DOHH2 (cell line): ENCODE results near the gene NEDD4L.
"Not testable (repeated sequence)": the region's sequence is repeated elsewhere in the genome, so short reads cannot be mapped to it uniquely, and the experiment has no call there.

Source experiments
- H3F3A ChIP-seq: fragments of 200-600 bp; sonication (generic), shearing (Covaris generic); 2 replicates; pipeline ENCODE4 v1.6.0; 2016; ENCODE audit warnings: antibody characterized with exemption, mild to moderate bottlenecking; ENCODE audit not compliant: control insufficient read depth, insufficient read depth
- H3K27ac ChIP-seq: fragments of 200-600 bp; sonication (generic); 2 replicates; pipeline ENCODE4 v1.5.1; 2014; ENCODE audit warnings: low read depth, mild to moderate bottlenecking, low read length, moderate library complexity
- H3K27me3 ChIP-seq: fragments of 200-600 bp; sonication (generic); 2 replicates; pipeline ENCODE4 v1.6.1; 2014; ENCODE audit warnings: mild to moderate bottlenecking, low read length, mixed read lengths; ENCODE audit not compliant: control insufficient read depth
- H3K36me3 ChIP-seq: fragments of 200-600 bp; sonication (generic); 2 replicates; pipeline ENCODE4 v1.6.1; 2014; ENCODE audit warnings: mild to moderate bottlenecking, low read length, moderate library complexity, mixed read lengths; ENCODE audit not compliant: control insufficient read depth
- H3K4me1 ChIP-seq: fragments of 200-600 bp; sonication (generic); 2 replicates; pipeline ENCODE4 v1.6.1; 2014; ENCODE audit warnings: mild to moderate bottlenecking, low read length, mixed read lengths; ENCODE audit not compliant: control insufficient read depth
- H3K4me2 ChIP-seq: fragments of 200-600 bp; sonication (generic); 2 replicates; pipeline ENCODE4 v1.6.0; 2014; ENCODE audit warnings: mild to moderate bottlenecking, low read length, moderate library complexity
- H3K4me3 ChIP-seq: fragments of 200-600 bp; sonication (generic); 2 replicates; pipeline ENCODE4 v1.5.1; 2014; ENCODE audit warnings: mild to moderate bottlenecking, low read length, mixed read lengths
- H3K79me2 ChIP-seq: fragments of 200-600 bp; sonication (generic); 2 replicates; pipeline ENCODE4 v1.6.1; 2014; ENCODE audit warnings: mild to moderate bottlenecking, low read length, mixed read lengths; ENCODE audit not compliant: control insufficient read depth
- H3K9me2 ChIP-seq: fragments of 200-600 bp; sonication (generic); replicated peaks from 2 replicates; pipeline ENCODE4 v1.6.1; 2014; ENCODE audit warnings: mild to moderate bottlenecking, low read length, mixed read lengths; ENCODE audit not compliant: control insufficient read depth
- H3K9me3 ChIP-seq: fragments of 200-600 bp; sonication (generic); 2 replicates; pipeline ENCODE4 v1.6.1; 2014; ENCODE audit warnings: antibody characterized with exemption, low read length, mixed read lengths; ENCODE audit not compliant: control insufficient read depth, insufficient read depth
- H4K20me1 ChIP-seq: fragments of 200-600 bp; sonication (generic); 2 replicates; pipeline ENCODE4 v1.6.0; 2014; ENCODE audit warnings: low read depth, mild to moderate bottlenecking, antibody characterized with exemption, low read length, moderate library complexity; ENCODE audit not compliant: control insufficient read depth, insufficient read depth
- CTCF ChIP-seq: fragments of 200-600 bp; sonication (generic); IDR thresholded peaks from one replicate; pipeline ENCODE4 v1.5.1; 2014; ENCODE audit warnings: antibody characterized with exemption, mild to moderate bottlenecking, low read depth, low read length; ENCODE audit not compliant: poor library complexity, severe bottlenecking
- EZH2phosphoT487 ChIP-seq: fragments of 200-600 bp; sonication (generic); IDR thresholded peaks from 2 replicates; pipeline ENCODE4 v1.6.1; 2017; ENCODE audit warnings: borderline replicate concordance, mild to moderate bottlenecking, antibody characterized with exemption, low read length, moderate library complexity, mixed read lengths

The NEDD4L gene

GRCh38 chr18:58048081-58048642 lies 4.1 kb downstream of the NEDD4L start:
- Histone ChIP-seq H3K4me1 (peaks cover 49% of the 10 kb centered on the region), H3K27me3 (0 out of 2 replicates have a peak, but pooled peaks cover 3% of the 10 kb centered on the region), H3K9me3 (no peaks in the 10 kb centered on the region), H4K20me1 (peaks cover 24% of the 10 kb centered on the region), H3K36me3 (peaks cover 5% of the 10 kb centered on the region; the same call in 1 of the 2 replicates), H3K27ac (no peak overlapping the region), H3K79me2 (peaks cover 79% of the 10 kb centered on the region), H3K4me2 (0 out of 2 replicates have a peak overlapping the region, but pooled peaks have one; percentile 8), H3F3A (peaks cover 10% of the 10 kb centered on the region), H3K4me3 (no peak overlapping the region), H3K9me2 (no peaks in the 10 kb centered on the region)
- TF ChIP-seq CTCF, result no peak
- TF ChIP-seq EZH2phosphoT487, result no peak

- TF ChIP-seq CTCF, result no peak
- no peak for TF ChIP-seq EZH2phosphoT487
- no peak overlapping the region for H3K4me2 ChIP-seq
- 0 out of 2 replicates have a peak, but pooled peaks cover 3% of the 10 kb centered on the region for H3K27me3 ChIP-seq
- H3K27ac ChIP-seq, result no peak overlapping the region
- H3K9me2 ChIP-seq, result no peaks in the 10 kb centered on the region
- 0 out of 2 replicates have a peak, but pooled peaks cover 6% of the 10 kb centered on the region for H3F3A ChIP-seq
- H3K36me3 ChIP-seq, result peaks cover 5% of the 10 kb centered on the region; the same call in 1 of the 2 replicates
- no peak overlapping the region for H3K4me3 ChIP-seq
- peaks cover 88% of the 10 kb centered on the region for H3K79me2 ChIP-seq
- peaks cover 47% of the 10 kb centered on the region for H3K4me1 ChIP-seq
- H3K9me3 ChIP-seq, result no peaks in the 10 kb centered on the region
- peaks cover 24% of the 10 kb centered on the region for H4K20me1 ChIP-seq
These were observed 5.1 kb downstream of the NEDD4L start for GRCh38 chr18:58049000-58049688.

- not testable (repeated sequence) for H3K27ac ChIP-seq, H3F3A ChIP-seq, H3K27me3 ChIP-seq, H3K4me2 ChIP-seq, H3K4me3 ChIP-seq, H3K9me3 ChIP-seq, H3K36me3 ChIP-seq, H3K9me2 ChIP-seq
- Histone ChIP-seq H3K4me1 (peaks cover 41% of the 10 kb centered on the region), H3K79me2 (peaks cover 90% of the 10 kb centered on the region), H4K20me1 (peaks cover 17% of the 10 kb centered on the region)
These were observed 6.9 kb downstream of the NEDD4L start for GRCh38 chr18:58050963-58051362.

GRCh38 chr18:58051765-58052460 lies 7.9 kb downstream of the NEDD4L start:
- H3K4me1 ChIP-seq, result peaks cover 33% of the 10 kb centered on the region
- no peaks in the 10 kb centered on the region for H3K27me3 ChIP-seq
- H3F3A ChIP-seq, result 0 out of 2 replicates have a peak, but pooled peaks cover 3% of the 10 kb centered on the region
- TF ChIP-seq EZH2phosphoT487 (no peak), CTCF (peak; percentile 50)
- peaks cover 2% of the 10 kb centered on the region; the same call in 1 of the 2 replicates for H3K36me3 ChIP-seq
- H3K79me2 ChIP-seq, result peaks cover 88% of the 10 kb centered on the region
- no peak overlapping the region for H3K4me2 ChIP-seq
- no peak overlapping the region for H3K4me3 ChIP-seq
- peaks cover 12% of the 10 kb centered on the region for H4K20me1 ChIP-seq
- H3K9me3 ChIP-seq, result no peaks in the 10 kb centered on the region
- H3K27ac ChIP-seq, result no peak overlapping the region
- H3K9me2 ChIP-seq, result no peaks in the 10 kb centered on the region
